HL-60 (cell line): ENCODE results near the gene DPYD.
A peak's percentile ranks its signal among the peaks of the same experiment; 100 is the strongest.

Experiments used
- DNase-seq, 2 experiments: peaks; one replicate each; pipeline ENCODE4 v3.0.0-alpha.2; 2010 to 2020; ENCODE audit warnings: low read depth in 1 of 2, low spot score in 1 of 2
- H3K27ac ChIP-seq: fragments of 250-450 bp; sonication (Bioruptor Pico); replicated peaks from 2 replicates; pipeline ENCODE4 v1.5.1; 2020; ENCODE audit warnings: mild to moderate bottlenecking, moderate library complexity
- H3K27me3 ChIP-seq: fragments of 250-450 bp; sonication (Bioruptor Pico); 2 replicates; pipeline ENCODE4 v1.5.1; 2021; ENCODE audit warnings: mild to moderate bottlenecking, moderate library complexity; ENCODE audit not compliant: insufficient read depth, poor library complexity, severe bottlenecking
- H3K4me3 ChIP-seq: replicated peaks from 2 replicates; pipeline ENCODE4 v1.5.1; 2011; ENCODE audit warnings: mild to moderate bottlenecking, control low read depth, low read length; ENCODE audit not compliant: insufficient read depth
- CTCF ChIP-seq: IDR thresholded peaks from one replicate; pipeline ENCODE4 v1.5.1; 2011; ENCODE audit warnings: low read length, control low read depth, inconsistent platforms; ENCODE audit not compliant: insufficient read depth
- GABPA ChIP-seq: IDR thresholded peaks from 2 replicates; pipeline ENCODE4 v1.6.1; 2012; ENCODE audit warnings: low read depth
- POLR2AphosphoS5 ChIP-seq: IDR thresholded peaks from 2 replicates; pipeline ENCODE4 v1.6.1; 2012; ENCODE audit warnings: low read depth
- REST ChIP-seq: IDR thresholded peaks from 2 replicates; pipeline ENCODE4 v1.6.1; 2012; ENCODE audit warnings: low read depth; ENCODE audit not compliant: insufficient replicate concordance
- SPI1 ChIP-seq: IDR thresholded peaks from 2 replicates; pipeline ENCODE4 v1.6.1; 2012; ENCODE audit warnings: low read depth, mild to moderate bottlenecking, borderline replicate concordance

DPYD gene

GRCh38 chr1:97499667-97500066, 421.2 kb downstream of the DPYD start:
- no peak for DNase-seq
- TF ChIP-seq GABPA = no peak
- TF ChIP-seq REST = no peak
- no peak for TF ChIP-seq CTCF
- Histone ChIP-seq H3K27ac (no peak overlapping the region), H3K27me3 (no peaks in the 10 kb centered on the region), H3K4me3 (no peak overlapping the region)

GRCh38 chr1:97489834-97490233, 431.0 kb downstream of the DPYD start:
- TF ChIP-seq POLR2AphosphoS5 (no peak), REST (no peak), GABPA (no peak), SPI1 (no peak), CTCF (no peak)
- H3K27ac ChIP-seq = no peak overlapping the region
- no peaks in the 10 kb centered on the region for H3K27me3 ChIP-seq
- H3K4me3 ChIP-seq = no peak overlapping the region
- peak in 1 of 2 experiments; percentile 47 for DNase-seq

- DNase-seq = no peak
- Histone ChIP-seq H3K27me3 (no peaks in the 10 kb centered on the region), H3K27ac (no peak overlapping the region), H3K4me3 (no peak overlapping the region)
- no peak for TF ChIP-seq POLR2AphosphoS5
- TF ChIP-seq SPI1 = no peak
- TF ChIP-seq GABPA = no peak
- no peak for TF ChIP-seq REST
Measured at GRCh38 chr1:97488530-97488929, 432.3 kb downstream of the DPYD start.

GRCh38 chr1:97482022-97482421, 438.8 kb downstream of the DPYD start:
- Histone ChIP-seq H3K4me3 (no peak overlapping the region), H3K27me3 (no peaks in the 10 kb centered on the region), H3K27ac (no peak overlapping the region)
- TF ChIP-seq POLR2AphosphoS5 (no peak), REST (no peak), CTCF (no peak), SPI1 (no peak), GABPA (no peak)
- DNase-seq = no peak
